DOHH2 (cell line): ENCODE results near the gene PTPN3.

Experiments
- H3F3A ChIP-seq: fragments of 200-600 bp; sonication (generic), shearing (Covaris generic); 2 replicates; pipeline ENCODE4 v1.6.0; 2016; ENCODE audit warnings: antibody characterized with exemption, mild to moderate bottlenecking; ENCODE audit not compliant: control insufficient read depth, insufficient read depth
- H3K27ac ChIP-seq: fragments of 200-600 bp; sonication (generic); 2 replicates; pipeline ENCODE4 v1.5.1; 2014; ENCODE audit warnings: low read depth, mild to moderate bottlenecking, low read length, moderate library complexity
- H3K27me3 ChIP-seq: fragments of 200-600 bp; sonication (generic); 2 replicates; pipeline ENCODE4 v1.6.1; 2014; ENCODE audit warnings: mild to moderate bottlenecking, low read length, mixed read lengths; ENCODE audit not compliant: control insufficient read depth
- H3K36me3 ChIP-seq: fragments of 200-600 bp; sonication (generic); 2 replicates; pipeline ENCODE4 v1.6.1; 2014; ENCODE audit warnings: mild to moderate bottlenecking, low read length, moderate library complexity, mixed read lengths; ENCODE audit not compliant: control insufficient read depth
- H3K4me1 ChIP-seq: fragments of 200-600 bp; sonication (generic); 2 replicates; pipeline ENCODE4 v1.6.1; 2014; ENCODE audit warnings: mild to moderate bottlenecking, low read length, mixed read lengths; ENCODE audit not compliant: control insufficient read depth
- H3K4me2 ChIP-seq: fragments of 200-600 bp; sonication (generic); 2 replicates; pipeline ENCODE4 v1.6.0; 2014; ENCODE audit warnings: mild to moderate bottlenecking, low read length, moderate library complexity
- H3K4me3 ChIP-seq: fragments of 200-600 bp; sonication (generic); 2 replicates; pipeline ENCODE4 v1.5.1; 2014; ENCODE audit warnings: mild to moderate bottlenecking, low read length, mixed read lengths
- H3K79me2 ChIP-seq: fragments of 200-600 bp; sonication (generic); 2 replicates; pipeline ENCODE4 v1.6.1; 2014; ENCODE audit warnings: mild to moderate bottlenecking, low read length, mixed read lengths; ENCODE audit not compliant: control insufficient read depth
- H3K9me2 ChIP-seq: fragments of 200-600 bp; sonication (generic); replicated peaks from 2 replicates; pipeline ENCODE4 v1.6.1; 2014; ENCODE audit warnings: mild to moderate bottlenecking, low read length, mixed read lengths; ENCODE audit not compliant: control insufficient read depth
- H3K9me3 ChIP-seq: fragments of 200-600 bp; sonication (generic); 2 replicates; pipeline ENCODE4 v1.6.1; 2014; ENCODE audit warnings: antibody characterized with exemption, low read length, mixed read lengths; ENCODE audit not compliant: control insufficient read depth, insufficient read depth
- H4K20me1 ChIP-seq: fragments of 200-600 bp; sonication (generic); 2 replicates; pipeline ENCODE4 v1.6.0; 2014; ENCODE audit warnings: low read depth, mild to moderate bottlenecking, antibody characterized with exemption, low read length, moderate library complexity; ENCODE audit not compliant: control insufficient read depth, insufficient read depth
- EZH2phosphoT487 ChIP-seq: fragments of 200-600 bp; sonication (generic); IDR thresholded peaks from 2 replicates; pipeline ENCODE4 v1.6.1; 2017; ENCODE audit warnings: borderline replicate concordance, mild to moderate bottlenecking, antibody characterized with exemption, low read length, moderate library complexity, mixed read lengths
- TF ChIP-seq, protein P1 (sequence below): fragments of 200-600 bp; sonication (generic); IDR thresholded peaks from one replicate; pipeline ENCODE4 v1.5.1; 2014; ENCODE audit warnings: antibody characterized with exemption, mild to moderate bottlenecking, low read depth, low read length; ENCODE audit not compliant: poor library complexity, severe bottlenecking

The PTPN3 gene

DNA sequence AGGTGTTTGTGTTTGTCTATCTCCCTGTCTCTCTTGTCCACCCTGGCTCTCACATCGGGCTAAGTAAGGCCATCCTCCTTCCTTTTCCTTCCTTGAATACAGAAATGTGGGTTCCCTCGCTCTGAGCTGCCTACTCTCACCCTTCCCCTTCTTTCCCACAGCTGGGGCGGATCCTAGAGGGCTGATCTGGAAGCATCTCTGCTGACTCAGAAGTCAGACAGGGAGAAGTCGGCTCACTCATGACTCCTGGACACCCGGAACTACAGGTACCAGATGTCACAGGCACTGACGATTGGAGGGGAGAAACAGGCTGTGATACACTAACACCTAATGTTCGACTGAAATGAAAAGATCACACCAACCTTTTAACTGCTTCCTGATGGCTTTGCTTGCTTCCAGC lies 41.3 kb downstream of the PTPN3 start:
- H3K4me2 ChIP-seq, result no peak overlapping the region
- H3K4me1 ChIP-seq, result no peaks in the 10 kb centered on the region
- no peaks in the 10 kb centered on the region for H3K27me3 ChIP-seq
- no peaks in the 10 kb centered on the region for H3K9me3 ChIP-seq
- H3F3A ChIP-seq, result no peaks in the 10 kb centered on the region
- no peaks in the 10 kb centered on the region for H3K36me3 ChIP-seq
- no peaks in the 10 kb centered on the region for H3K9me2 ChIP-seq
- H3K79me2 ChIP-seq, result no peaks in the 10 kb centered on the region
- TF ChIP-seq, protein P1, sequence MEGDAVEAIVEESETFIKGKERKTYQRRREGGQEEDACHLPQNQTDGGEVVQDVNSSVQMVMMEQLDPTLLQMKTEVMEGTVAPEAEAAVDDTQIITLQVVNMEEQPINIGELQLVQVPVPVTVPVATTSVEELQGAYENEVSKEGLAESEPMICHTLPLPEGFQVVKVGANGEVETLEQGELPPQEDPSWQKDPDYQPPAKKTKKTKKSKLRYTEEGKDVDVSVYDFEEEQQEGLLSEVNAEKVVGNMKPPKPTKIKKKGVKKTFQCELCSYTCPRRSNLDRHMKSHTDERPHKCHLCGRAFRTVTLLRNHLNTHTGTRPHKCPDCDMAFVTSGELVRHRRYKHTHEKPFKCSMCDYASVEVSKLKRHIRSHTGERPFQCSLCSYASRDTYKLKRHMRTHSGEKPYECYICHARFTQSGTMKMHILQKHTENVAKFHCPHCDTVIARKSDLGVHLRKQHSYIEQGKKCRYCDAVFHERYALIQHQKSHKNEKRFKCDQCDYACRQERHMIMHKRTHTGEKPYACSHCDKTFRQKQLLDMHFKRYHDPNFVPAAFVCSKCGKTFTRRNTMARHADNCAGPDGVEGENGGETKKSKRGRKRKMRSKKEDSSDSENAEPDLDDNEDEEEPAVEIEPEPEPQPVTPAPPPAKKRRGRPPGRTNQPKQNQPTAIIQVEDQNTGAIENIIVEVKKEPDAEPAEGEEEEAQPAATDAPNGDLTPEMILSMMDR, result no peak
- H4K20me1 ChIP-seq, result no peaks in the 10 kb centered on the region
- H3K4me3 ChIP-seq, result no peak overlapping the region
- no peak overlapping the region for H3K27ac ChIP-seq

DNA sequence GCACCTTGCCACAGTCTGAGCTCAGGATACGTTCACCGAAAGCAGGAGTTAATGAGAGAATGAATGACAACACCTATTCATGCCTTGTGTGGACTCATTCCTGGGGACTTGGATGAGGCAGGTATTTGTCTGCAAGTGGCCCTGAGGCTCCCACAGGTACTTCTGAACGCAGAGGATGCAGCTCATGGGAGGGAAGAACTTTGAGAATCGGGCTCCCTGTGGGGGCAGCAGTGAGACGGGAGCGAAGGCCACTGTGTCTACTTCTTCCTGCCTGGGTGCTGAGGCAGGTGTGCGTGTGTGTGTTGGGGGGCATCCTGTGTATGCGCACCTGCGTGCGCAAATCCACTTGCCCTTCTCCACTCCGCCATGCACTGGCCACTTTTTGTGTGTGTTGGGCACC lies 42.2 kb downstream of the PTPN3 start:
- no peaks in the 10 kb centered on the region for H3K4me1 ChIP-seq

DNA sequence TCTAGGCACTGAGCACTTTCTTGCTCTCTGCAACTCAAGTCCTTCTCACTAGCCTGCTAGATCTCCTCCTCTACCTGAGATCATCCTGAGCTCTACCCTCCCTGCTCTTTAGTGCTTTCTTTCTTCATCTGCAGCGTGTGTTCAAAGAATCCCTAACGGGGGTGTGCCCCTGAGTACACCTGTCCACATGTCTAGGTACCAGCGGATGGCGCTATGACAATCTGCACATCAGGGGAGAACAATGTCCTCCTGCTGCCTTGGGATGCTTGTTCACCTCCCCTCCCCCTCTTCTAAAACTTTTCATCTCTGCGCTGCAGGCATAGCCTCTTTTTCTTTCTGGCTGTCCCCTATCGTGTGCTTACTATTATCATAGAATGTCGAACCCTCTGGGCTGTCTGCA lies 42.7 kb downstream of the PTPN3 start:
- Histone ChIP-seq H3K9me2 (no peaks in the 10 kb centered on the region), H3F3A (no peaks in the 10 kb centered on the region), H3K4me1 (no peaks in the 10 kb centered on the region), H3K27ac (no peak overlapping the region), H3K36me3 (no peaks in the 10 kb centered on the region), H3K79me2 (no peaks in the 10 kb centered on the region), H3K4me3 (no peak overlapping the region), H3K9me3 (no peaks in the 10 kb centered on the region), H3K4me2 (no peak overlapping the region), H4K20me1 (no peaks in the 10 kb centered on the region), H3K27me3 (peaks cover under 1% of the 10 kb centered on the region; the same call in 1 of the 2 replicates)
- TF ChIP-seq, protein P1, result no peak
- TF ChIP-seq EZH2phosphoT487, result no peak

More for the DNA sequence above, 42.2 kb downstream of the PTPN3 start:
- Histone ChIP-seq H3K36me3 (no peaks in the 10 kb centered on the region), H4K20me1 (no peaks in the 10 kb centered on the region), H3K27ac (no peak overlapping the region), H3K9me3 (no peaks in the 10 kb centered on the region), H3K4me2 (no peak overlapping the region), H3K9me2 (no peaks in the 10 kb centered on the region), H3K27me3 (no peaks in the 10 kb centered on the region), H3K79me2 (no peaks in the 10 kb centered on the region), H3K4me3 (no peak overlapping the region), H3F3A (no peaks in the 10 kb centered on the region)
- no peak for TF ChIP-seq EZH2phosphoT487
- TF ChIP-seq, protein P1, result no peak
